ENCODE data around the gene CFAP157.
A peak's percentile ranks its signal among the peaks of the same experiment; 100 is the strongest.

CFAP157 gene

DNA sequence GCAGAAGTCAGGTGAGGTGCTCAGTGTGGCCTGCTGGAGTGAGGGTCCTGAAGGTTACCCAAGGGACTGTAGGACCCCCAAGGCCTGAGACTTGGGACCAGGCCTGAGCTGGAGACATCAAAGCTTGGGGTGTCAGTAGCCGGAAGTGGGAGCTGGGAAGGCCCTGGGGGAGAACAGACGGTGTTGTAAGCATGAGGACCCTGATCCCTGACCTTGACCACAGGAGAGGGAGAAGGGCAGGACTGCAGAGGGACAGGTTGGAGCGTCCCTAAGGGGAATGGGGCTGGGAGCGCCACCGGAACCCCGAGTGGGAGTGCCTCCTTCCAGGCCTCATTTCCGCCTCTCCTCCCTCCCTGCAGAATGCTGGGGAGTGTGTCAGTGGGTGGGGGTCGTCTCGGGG lies 9.6 kb downstream of the CFAP157 start:
- no peak for DNase-seq

DNA sequence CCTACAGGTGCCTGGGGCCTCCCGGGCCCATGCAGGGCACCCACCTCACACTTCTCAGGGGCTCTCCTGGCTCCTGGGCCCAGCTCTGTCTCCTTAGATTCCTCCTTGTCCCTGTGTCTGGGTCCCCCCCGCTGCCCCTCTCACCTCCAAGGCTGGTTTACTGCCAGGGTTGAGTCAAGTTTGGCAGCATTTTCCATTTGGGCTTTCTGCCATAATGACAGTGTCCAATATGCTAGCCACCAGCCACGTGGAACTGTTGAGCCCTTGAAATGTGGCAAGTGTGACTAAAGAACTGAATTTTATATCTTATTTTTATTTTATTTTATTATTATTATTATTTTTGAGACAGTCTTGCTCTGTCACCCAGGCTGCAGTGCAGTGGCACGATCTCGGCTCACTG lies 11.0 kb downstream of the CFAP157 start:
- no peak for DNase-seq

DNA sequence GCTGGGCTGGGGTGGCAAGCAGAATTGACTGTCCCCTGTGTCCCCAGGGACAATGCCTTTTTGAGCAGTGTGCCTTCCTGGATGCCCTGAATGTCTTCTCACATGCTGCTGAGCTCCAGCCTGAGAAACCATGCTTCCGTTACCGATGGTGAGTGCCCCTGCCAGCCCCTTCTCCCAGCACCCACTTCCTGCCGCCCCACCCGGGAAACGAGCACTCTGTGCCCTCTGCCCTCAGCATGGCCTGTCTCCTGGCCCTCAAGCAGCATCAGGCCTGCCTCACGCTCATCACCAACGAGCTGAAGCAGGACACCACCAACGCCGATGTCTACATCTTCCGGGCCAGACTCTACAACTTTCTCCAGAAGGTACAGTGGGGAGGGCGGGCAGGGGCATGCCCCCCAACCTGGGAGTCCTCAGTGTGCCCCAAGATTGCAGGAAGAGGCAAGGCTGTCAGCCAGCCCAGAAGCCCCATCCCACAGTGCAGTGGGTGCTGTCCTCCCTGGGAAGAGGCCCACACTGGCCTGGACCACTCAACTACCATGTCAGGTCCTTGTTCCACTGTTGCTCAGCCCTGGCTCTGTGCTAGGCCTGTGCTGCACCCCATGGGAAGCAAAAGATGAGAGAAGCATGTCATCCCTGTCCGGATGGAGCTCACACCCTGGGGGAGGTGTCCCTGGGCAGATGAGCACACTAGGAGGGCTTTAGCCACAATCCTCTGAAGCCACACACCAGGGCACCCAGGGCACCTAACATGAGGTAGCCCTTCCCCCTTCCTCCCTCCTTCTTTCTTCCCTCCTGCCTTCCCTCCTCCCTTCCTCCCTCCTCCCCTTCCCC lies 13.5 kb downstream of the CFAP157 start:
- DNase-seq, result no peak

DNA sequence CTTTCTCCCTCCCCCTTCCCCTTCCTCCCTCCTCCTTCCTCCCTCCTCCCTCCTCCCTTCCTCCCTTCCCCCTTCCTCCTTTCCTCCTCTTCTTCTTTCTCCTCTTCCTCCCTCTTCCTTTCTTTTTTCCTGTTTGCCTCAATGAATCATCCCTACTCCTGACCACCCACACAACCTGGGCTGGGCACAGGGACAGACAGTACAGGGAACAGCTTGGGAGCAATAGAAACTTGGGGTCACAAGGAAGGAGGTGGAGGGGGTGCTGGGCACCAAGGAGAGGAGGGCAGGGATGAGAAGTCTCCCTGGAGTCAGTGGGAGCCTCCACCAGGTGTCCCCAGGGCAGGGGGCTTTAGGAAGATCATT lies 14.1 kb downstream of the CFAP157 start:
- DNase-seq, result no peak

DNA sequence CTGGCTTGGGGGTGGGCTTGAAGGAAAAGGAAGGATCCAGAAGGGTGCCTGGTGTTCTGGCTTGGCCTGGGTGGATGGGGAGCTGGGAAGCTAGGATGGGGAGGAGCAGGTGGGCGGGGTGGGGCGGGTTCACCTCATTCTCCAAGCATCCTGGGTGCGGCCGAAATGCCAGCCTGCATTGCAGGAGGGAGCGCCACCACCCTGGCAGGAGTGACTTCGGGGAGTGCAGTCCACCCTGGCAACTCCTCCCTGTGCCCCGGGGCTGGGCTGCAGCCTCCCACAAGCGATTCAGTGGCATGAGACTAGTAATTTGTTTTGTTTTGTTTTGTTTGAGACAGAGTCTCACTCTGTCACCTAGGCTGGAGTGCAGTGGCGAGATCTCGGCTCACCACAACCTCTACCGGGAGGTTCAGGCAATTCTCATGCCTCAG lies 14.6 kb downstream of the CFAP157 start:
- DNase-seq, result no peak

DNA sequence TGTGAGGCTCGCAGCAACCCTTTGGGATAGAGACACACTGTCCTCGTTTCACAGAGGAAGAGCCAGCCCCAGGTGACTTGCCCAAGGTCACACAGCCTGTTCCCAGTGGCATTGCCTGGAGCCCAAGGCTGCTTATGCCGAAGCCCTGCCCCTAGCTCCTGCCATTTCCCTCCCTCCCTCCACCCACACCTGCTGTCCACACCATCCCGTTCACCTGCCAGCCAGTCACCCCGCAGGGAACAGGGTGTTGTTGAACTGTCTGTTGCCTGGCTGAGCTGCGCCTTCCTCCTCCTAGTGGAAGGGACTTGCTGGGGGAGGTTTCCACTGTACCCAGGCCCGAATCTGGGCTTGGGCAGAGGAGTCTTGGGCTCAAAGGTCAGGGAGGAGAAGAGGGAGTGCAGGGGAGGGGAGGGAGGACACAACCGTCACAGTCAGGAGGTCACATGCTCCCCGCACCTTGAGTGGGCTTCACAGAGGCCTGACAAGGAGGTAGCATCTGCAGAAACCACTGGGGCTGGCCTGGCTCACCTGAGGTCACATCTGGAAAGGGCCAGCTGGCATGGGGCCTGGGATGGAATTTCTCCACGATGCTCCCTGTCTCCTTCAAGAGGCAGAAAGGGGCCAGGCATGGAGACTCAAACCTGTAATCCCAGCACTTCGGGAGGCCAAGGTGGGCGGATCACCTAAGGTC lies 15.4 kb downstream of the CFAP157 start:
- no peak for DNase-seq

DNA sequence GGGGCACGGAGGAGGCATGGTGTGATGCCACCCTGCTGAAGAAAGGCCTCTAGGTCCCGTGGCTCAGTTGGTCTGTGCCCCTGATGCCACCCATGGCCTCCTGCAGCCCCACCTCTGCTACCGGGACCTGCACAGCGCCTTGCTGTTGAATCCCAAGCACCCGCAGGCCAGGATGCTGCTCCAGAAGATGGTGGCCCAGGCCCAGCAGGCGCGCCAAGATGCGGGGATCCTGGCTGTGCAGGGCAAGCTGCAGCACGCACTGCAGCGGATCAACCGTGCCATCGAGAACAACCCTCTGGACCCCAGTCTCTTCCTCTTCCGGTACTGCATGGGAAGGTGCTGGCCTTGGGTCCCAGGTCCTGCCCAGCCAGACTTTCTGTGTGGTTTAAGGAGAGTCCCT lies 16.2 kb downstream of the CFAP157 start:
- no peak for DNase-seq

- no peak for DNase-seq
Observed at GRCh38 chr9:127723444-127723843, 16.7 kb downstream of the CFAP157 start.

DNA sequence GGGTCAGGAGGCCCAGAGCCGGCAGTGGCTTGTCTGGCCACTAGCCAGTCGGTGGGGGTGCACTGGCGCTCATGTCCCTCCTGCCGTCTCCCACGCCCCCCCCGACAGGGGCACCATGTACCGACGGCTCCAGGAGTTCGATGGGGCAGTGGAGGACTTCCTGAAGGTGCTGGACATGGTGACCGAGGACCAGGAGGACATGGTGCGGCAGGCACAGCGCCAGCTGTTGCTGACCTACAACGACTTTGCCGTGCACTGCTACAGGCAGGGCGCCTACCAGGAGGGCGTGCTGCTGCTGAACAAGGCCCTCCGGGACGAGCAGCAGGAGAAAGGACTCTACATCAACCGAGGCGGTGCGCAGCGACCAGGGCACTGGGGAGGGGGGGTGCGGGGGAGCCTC lies 17.2 kb downstream of the CFAP157 start:
- DNase-seq, result no peak

DNA sequence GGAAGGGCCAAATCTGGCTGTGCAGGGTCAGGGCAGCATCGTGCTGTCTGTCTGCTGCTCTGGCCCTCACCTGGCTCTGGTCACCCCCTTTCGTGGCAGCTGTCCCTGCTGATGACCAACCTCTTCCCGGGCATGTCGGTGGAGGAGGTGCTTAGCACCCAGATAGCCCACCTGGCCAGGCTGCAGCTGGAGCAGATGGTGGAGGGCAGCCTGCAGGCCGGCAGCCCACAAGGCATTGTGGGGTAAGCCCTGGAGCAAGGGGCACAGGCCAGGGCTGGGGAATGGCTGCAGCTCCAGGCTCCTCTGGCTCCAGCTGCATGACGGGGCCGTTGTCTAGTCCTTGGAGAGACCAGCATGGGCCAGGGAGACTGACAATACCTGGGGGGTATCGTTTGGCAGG lies 20.1 kb downstream of the CFAP157 start:
- DNase-seq, result no peak

DNA sequence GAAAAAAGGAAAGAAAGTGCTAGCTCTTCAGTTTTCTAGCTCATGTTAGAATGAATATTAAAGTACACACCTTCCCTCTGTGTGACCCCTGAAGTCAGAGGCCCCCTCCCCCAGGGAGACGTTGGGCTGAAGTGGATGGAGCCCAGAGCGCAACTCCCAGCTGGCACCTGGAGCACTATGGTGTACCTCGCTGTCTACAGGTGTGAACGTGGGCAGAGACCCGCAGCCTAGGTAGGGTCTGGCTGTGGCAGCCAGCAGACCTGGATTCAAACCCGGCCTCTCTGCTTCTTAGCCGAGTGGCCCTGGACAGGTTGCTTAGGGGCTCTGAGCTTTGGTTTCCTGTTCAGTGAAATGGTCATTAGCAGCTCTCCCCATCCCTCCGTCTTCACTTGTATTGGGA lies 22.0 kb downstream of the CFAP157 start:
- no peak for DNase-seq

GRCh38 chr9:127729522-127730256 lies 22.9 kb downstream of the CFAP157 start:
- no peak for DNase-seq

DNA sequence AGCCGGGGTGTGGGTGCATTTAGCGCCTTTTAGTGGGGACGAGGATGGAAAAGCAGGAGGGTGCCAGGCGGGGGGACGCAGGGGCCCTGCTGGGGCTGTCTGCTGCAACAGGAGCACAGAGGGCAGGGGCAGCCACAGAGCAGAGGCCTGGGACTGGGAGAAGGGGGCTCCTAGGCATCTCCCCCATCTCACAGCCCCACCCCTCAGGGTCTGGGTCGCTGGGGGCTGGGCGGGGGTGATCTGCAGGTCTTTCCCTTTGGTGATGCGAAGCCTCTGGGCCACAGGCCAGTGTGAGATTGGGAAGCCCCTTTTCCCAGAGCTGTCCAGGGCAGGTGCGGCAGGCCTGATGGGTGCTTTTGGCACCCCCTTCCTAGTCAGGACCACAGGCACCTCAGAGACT lies 23.5 kb downstream of the CFAP157 start:
- no peak for DNase-seq

DNA sequence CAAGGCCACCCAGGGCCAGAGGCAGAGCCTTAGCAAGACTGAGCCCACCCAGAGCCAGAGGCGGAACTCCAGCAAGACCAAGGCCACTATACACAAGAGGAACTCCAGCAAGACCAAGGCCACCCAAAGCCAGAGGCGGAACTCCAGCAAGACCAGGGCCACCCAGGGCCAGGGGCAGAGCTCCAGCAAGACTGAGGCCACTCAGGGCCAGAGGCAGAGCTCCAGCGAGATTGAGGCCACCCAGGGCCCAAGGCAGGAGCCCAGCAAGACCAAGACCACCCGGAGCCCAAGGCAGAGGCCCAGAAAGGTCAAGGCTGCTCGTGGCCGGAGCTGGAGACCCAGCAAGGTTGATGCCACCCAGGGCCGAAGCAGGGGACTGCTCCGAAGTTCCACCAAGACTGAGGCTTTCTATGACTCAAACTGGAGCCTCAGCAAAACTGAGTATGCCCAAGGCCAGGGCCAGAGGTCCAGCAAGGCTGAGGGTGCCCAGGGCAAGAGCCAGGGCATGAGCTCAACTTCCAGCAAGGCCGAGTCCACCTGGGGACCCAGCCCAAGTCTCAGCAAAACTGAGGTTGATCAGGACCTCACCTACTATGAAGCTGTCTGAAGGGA lies 24.1 kb downstream of the CFAP157 start:
- DNase-seq, result no peak

- no peak for DNase-seq
Observed at GRCh38 chr9:127731938-127732337, 25.1 kb downstream of the CFAP157 start.

DNA sequence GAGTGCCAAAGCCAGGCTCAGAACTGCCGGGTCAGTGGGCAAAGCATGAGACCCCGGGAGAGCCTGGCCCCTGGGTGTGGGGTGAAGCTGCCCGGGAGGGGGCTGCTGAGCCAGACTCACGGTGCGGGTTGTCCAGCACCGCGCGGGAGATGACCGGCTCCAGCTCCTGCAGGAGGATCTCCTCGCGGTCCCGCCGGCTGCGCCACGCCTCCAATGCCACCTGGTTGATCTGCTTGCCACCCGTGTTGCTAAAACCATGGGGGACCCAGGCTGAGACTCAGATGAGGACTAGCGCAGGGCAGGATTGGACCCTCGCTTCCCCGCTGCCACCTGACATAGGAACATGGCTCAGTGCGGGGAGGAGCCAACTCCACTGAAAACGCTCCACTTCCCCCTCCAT lies 25.7 kb downstream of the CFAP157 start:
- DNase-seq, result no peak

GRCh38 chr9:127733614-127734013 lies 26.8 kb downstream of the CFAP157 start:
- peak; percentile 12 to 40 for DNase-seq

GRCh38 chr9:127734247-127734746 lies 27.5 kb downstream of the CFAP157 start:
- DNase-seq, result no peak

GRCh38 chr9:127734747-127735529 lies 28.1 kb downstream of the CFAP157 start, which contains the start of gene TOR2A:
TSS of gene TOR2A (minus strand) at chr9:127735294. CDS start at chr9:127735270, 24 bp downstream.
- DNase-seq, result peak; percentile 94 to 95

- DNase-seq, result no peak
Observed at GRCh38 chr9:127735530-127736185, 28.9 kb downstream of the CFAP157 start.

DNA sequence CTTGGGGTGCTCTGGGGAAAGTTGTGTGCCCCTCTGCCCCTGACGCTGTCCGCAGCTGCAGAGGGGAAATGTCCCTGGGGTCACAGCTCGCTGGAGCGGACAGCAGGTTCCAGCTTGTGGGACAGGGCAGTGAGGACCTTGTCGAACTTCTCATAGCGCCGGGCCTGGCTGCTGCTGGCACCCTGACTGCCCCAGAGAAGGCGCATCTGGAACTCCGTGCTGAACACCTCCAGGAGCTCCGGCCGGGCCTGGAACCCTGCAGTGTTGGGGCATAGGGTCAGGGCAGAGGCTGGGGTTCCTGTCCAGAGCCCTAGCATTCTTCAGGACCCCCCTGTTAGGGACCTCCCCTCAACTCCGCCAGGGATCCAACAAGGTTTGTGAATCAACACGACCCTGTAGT lies 31.9 kb downstream of the CFAP157 start:
- DNase-seq, result no peak

Measured in Kasumi-1 (cell line).